ENCODE measurements around the gene PAPPA2.

The PAPPA2 gene

GRCh38 chr1:176696689-176697088 is 233.7 kb downstream of the PAPPA2 start:
- no peak for DNase-seq (ENCODE audit: low read depth)
- no peak overlapping the region for H3K4me3 ChIP-seq (ENCODE audit: low read depth, low read length)
- no peak for TF ChIP-seq CTCF (conservative IDR thresholded peaks at IDR 0.05; ENCODE audit: low read depth, low read length)

DNA sequence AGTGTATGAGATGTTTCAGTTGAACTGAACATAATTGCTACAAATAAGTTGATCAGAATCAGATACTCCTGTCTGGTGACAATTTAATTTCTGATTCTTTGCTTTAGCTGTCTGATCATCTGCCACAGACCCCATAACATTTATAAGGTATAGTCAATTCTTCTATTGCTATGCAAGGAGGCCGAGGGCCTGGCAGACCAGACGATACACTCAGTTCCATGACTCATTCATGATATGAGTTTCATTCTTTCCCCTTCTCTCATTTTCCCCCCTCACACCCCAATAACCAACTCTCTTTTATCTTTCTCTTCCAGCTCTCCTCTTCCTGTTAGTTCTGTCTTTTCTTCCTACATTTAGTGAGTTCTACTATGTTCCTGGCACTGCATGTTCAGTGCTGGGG is 236.8 kb downstream of the PAPPA2 start:
- no peak for TF ChIP-seq CTCF (conservative IDR thresholded peaks at IDR 0.05; ENCODE audit: low read depth, low read length)
- DNase-seq (ENCODE audit: low read depth): no peak
- no peak overlapping the region for H3K4me3 ChIP-seq (ENCODE audit: low read depth, low read length)

DNA sequence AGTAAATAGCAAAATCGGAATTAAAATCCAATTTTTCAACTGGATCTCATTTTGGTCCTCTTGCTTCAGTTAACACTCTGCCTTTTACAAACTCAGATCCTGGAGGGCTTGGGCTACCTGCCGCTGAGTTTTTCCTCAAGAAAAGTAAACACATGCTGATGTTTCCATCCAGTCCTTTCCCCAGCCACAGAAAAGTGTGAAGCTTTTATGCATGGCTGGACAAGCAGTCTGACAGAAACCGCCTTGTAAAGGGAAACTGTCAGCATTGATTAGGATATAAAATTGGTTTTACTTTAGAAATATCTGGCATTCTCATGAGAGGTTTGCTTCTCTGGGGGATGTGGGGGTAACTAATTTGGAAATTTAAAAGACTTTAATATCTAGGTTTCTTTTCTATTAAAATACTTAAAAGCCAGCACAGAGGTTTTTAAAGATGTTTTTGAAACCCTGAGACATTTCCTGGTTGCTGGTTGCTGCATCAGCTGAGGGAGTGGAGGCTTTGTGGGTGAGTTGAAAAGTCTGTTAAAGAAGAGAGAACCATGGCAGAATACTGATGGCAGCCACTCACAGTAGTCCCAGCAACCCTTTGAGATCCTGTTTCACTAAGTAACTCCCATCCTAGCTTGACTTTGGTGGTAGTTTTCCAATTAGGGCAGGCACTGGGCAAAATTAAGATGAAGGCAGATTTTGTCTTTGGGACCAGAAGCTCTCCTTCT is 238.3 kb downstream of the PAPPA2 start:
- no peak overlapping the region for H3K4me3 ChIP-seq (ENCODE audit: low read depth, low read length)
- no peak for DNase-seq (ENCODE audit: low read depth)
- no peak for TF ChIP-seq CTCF (conservative IDR thresholded peaks at IDR 0.05; ENCODE audit: low read depth, low read length)

GRCh38 chr1:176702901-176703300 is 239.9 kb downstream of the PAPPA2 start:
- H3K4me3 ChIP-seq (ENCODE audit: low read depth, low read length): no peak overlapping the region
- no peak for TF ChIP-seq CTCF (conservative IDR thresholded peaks at IDR 0.05; ENCODE audit: low read depth, low read length)
- no peak for DNase-seq (ENCODE audit: low read depth)

DNA sequence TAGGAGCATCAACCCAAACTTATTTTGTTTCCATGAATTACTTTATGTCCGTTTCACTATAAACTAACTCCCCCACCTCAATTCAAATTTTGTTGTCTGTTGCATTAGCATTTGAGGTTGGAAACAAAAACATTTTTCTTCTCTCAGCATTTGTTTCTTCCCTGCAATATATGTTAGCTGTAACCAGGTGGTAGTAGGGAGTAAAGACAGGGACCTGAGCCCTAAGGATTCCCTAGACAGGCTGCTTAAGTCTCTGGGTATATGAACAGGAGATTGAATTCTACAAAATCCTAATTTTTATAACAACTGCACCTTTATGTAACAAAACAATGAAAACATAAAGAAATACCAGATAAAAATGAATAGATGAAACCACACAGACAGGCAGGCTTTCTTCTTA is 242.6 kb downstream of the PAPPA2 start:
- no peak overlapping the region for H3K4me3 ChIP-seq (ENCODE audit: low read depth, low read length)
- DNase-seq (ENCODE audit: low read depth): no peak
- no peak for TF ChIP-seq CTCF (conservative IDR thresholded peaks at IDR 0.05; ENCODE audit: low read depth, low read length)

GRCh38 chr1:176717066-176717750 is 254.2 kb downstream of the PAPPA2 start:
- no peak for DNase-seq (ENCODE audit: low read depth)
- TF ChIP-seq CTCF (conservative IDR thresholded peaks at IDR 0.05; ENCODE audit: low read depth, low read length): no peak

DNA sequence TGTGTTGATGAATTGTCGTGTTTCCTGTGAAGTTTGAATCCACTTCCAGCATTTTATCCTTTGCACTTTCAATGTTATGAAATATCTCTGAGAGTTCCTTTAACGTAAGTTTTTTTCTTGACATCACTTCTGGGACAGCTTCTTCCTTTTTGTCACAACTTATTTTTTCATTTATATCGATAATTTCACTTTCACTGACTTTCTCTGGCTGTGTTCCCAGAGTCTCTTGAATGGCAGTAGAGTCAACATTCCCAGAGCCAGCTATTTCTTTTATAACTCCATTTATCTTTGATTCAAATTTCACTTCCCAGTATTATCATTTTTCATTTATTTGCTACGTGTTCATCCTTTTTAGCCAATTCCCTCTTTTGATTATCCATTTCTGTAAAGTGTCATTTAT is 256.5 kb downstream of the PAPPA2 start:
- TF ChIP-seq CTCF (conservative IDR thresholded peaks at IDR 0.05; ENCODE audit: low read depth, low read length): no peak
- H3K4me3 ChIP-seq (ENCODE audit: low read depth, low read length): no peak overlapping the region
- DNase-seq (ENCODE audit: low read depth): no peak

More at GRCh38 chr1:176717066-176717750, 254.2 kb downstream of the PAPPA2 start:
- H3K4me3 ChIP-seq (ENCODE audit: low read depth, low read length): no peak overlapping the region
